Uterus (tissue), 2 donors: ENCODE data around the gene CUBN.

Experiments
- CTCF ChIP-seq, 4 experiments: fragments of 200-600 bp in 2 of 4; fragments of 450-650 bp in 2 of 4; sonication (generic) in 2 of 4; IDR thresholded peaks; one replicate each; pipeline ENCODE4 v1.5.1; 2016 to 2019; ENCODE audit warnings: antibody characterized with exemption in 4 of 4, mild to moderate bottlenecking in 2 of 4, moderate library complexity in 1 of 4
- POLR2A ChIP-seq, 2 donors: fragments of 450-650 bp; IDR thresholded peaks; one replicate each; pipeline ENCODE4 v1.6.1; 2016; ENCODE audit warnings: antibody characterized with exemption in 2 of 2, mild to moderate bottlenecking in 1 of 2, moderate library complexity in 1 of 2

GRCh38 chr10:16968416-16969041 lies 161.1 kb downstream of the CUBN start:
- no peak for TF ChIP-seq POLR2A (IDR thresholded peaks at IDR 0.05)
- no peak for TF ChIP-seq CTCF (IDR thresholded peaks at IDR 0.05)
